ENCODE data around the gene CHMP4B. TPM values are rescaled to one million over a fixed set of nuclear protein-coding genes. Genes with fewer than 3 reads are reported as not detected.

CHMP4B gene
- total RNA-seq, 4 donors from 2014 or later: 90.8 to 116 (median 100) TPM

GRCh38 chr20:33866398-33867100, 55.4 kb downstream of the CHMP4B start:
- TF ChIP-seq POLR2AphosphoS5 (IDR thresholded peaks at IDR 0.05) (no peak), POLR2A (IDR thresholded peaks at IDR 0.05; ENCODE audit: low read depth) (no peak), CTCF (IDR thresholded peaks at IDR 0.05) (no peak), EP300 (IDR thresholded peaks at IDR 0.05) (no peak)
- Histone ChIP-seq H3K4me1 (peaks cover 8 to 21% (median 17%) of the 10 kb centered on the region in 4 donors), H3K9me3 (no peaks in the 10 kb centered on the region), H3K27me3 (no peaks in the 10 kb centered on the region), H3K36me3 (no peaks in the 10 kb centered on the region), H3K4me3 (no peak overlapping the region), H3K27ac (replicated peaks in 1 of 4) (no peak overlapping the region)
- WGBS: 91% methylated on average over 6 of the region's 11 CpGs
- intact Hi-C loops (cut with DNase I): no loop called here
- no peak for DNase-seq (ENCODE audit: extremely low spot score)

GRCh38 chr20:33868042-33868441, 56.9 kb downstream of the CHMP4B start:
- 79% methylated on average over 6 of the region's 7 CpGs for WGBS
- intact Hi-C loops (cut with DNase I): no loop called here
- H3K27me3 ChIP-seq: no peaks in the 10 kb centered on the region

GRCh38 chr20:33868595-33868994, 57.4 kb downstream of the CHMP4B start:
- TF ChIP-seq CTCF (IDR thresholded peaks at IDR 0.05) (no peak), POLR2A (IDR thresholded peaks at IDR 0.05; ENCODE audit: low read depth) (no peak), EP300 (IDR thresholded peaks at IDR 0.05) (no peak), POLR2AphosphoS5 (IDR thresholded peaks at IDR 0.05) (no peak)
- Histone ChIP-seq H3K36me3 (no peaks in the 10 kb centered on the region), H3K4me1 (peaks cover 0 to 11% (median 8%) of the 10 kb centered on the region in 4 donors), H3K4me3 (no peak overlapping the region), H3K27me3 (no peaks in the 10 kb centered on the region), H3K27ac (replicated peaks in 1 of 4) (no peak overlapping the region), H3K9me3 (no peaks in the 10 kb centered on the region)
- intact Hi-C loops (cut with DNase I): no loop called here
- 88% methylated on average over 6 of the region's 6 CpGs for WGBS
- DNase-seq (ENCODE audit: extremely low spot score): no peak

More at GRCh38 chr20:33868042-33868441, 56.9 kb downstream of the CHMP4B start:
- peaks cover 2 to 15% (median 10%) of the 10 kb centered on the region in 4 donors for H3K4me1 ChIP-seq
- H3K9me3 ChIP-seq: no peaks in the 10 kb centered on the region
- no peak overlapping the region for H3K4me3 ChIP-seq
- DNase-seq (ENCODE audit: extremely low spot score): no peak
- TF ChIP-seq POLR2A (IDR thresholded peaks at IDR 0.05; ENCODE audit: low read depth) (no peak), POLR2AphosphoS5 (IDR thresholded peaks at IDR 0.05) (no peak), CTCF (IDR thresholded peaks at IDR 0.05) (no peak), EP300 (IDR thresholded peaks at IDR 0.05) (no peak)
- H3K36me3 ChIP-seq: no peaks in the 10 kb centered on the region
- H3K27ac ChIP-seq (replicated peaks in 1 of 4): no peak overlapping the region

- H3K4me1 ChIP-seq: peaks cover 0 to 11% (median 8%) of the 10 kb centered on the region in 4 donors
- no peaks in the 10 kb centered on the region for H3K36me3 ChIP-seq
- WGBS: 88% methylated on average over 5 of the region's 5 CpGs
- H3K4me3 ChIP-seq: no peak overlapping the region
- no peak overlapping the region for H3K27ac ChIP-seq (replicated peaks in 1 of 4)
- intact Hi-C loops (cut with DNase I): no loop called here
- DNase-seq (ENCODE audit: extremely low spot score): no peak
- TF ChIP-seq POLR2A (IDR thresholded peaks at IDR 0.05; ENCODE audit: low read depth): no peak
- TF ChIP-seq EP300 (IDR thresholded peaks at IDR 0.05): no peak
- no peak for TF ChIP-seq POLR2AphosphoS5 (IDR thresholded peaks at IDR 0.05)
- no peak for TF ChIP-seq CTCF (IDR thresholded peaks at IDR 0.05)
- no peaks in the 10 kb centered on the region for H3K9me3 ChIP-seq
- H3K27me3 ChIP-seq: no peaks in the 10 kb centered on the region
Observed at GRCh38 chr20:33869283-33869682, 58.1 kb downstream of the CHMP4B start.

Measured in esophagus muscularis mucosa (tissue), 4 donors.